HG02885 (cell line): ENCODE measurements around the gene MZB1.

Experiments used
- ATAC-seq: cut with Tn5 transposase; IDR thresholded peaks from one replicate; pipeline ENCODE4 v1.9.1; 2021; ENCODE audit warnings: mild to moderate bottlenecking; ENCODE audit not compliant: unreplicated experiment, poor library complexity

Gene MZB1

GRCh38 chr5:139341689-139342422, 47.9 kb downstream of the MZB1 start, which contains the start of gene PAIP2:
TSS of gene PAIP2 (plus strand) at chr5:139341854. CDS start at chr5:139363785, 21,931 bp downstream.
- ATAC-seq: peak; percentile 91

GRCh38 chr5:139341187-139341688, 48.5 kb downstream of the MZB1 start:
- no peak for ATAC-seq

- ATAC-seq: no peak
Measured at GRCh38 chr5:139340051-139340450, 49.7 kb downstream of the MZB1 start.
